ENCODE results near the gene CPN2.

Gene CPN2

DNA sequence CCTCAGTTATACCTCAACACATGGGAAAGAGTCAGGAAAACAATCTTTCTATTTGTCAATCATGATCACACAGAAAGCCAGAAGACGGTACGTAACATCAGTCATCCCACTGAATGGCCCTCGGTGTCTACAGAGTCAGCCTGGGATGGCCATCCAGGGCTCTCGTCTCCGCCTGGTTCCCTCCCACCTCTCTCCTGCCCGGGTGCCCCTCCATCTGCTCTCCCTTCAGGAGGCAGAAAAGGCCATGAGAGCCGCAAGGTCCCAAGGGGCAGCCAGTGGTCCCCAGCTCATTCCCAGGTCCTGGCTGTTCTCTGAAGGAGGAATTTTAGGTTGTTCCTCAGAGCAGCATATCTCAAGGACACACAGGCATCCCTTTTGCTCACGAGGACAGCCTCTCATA, 22.8 kb upstream of the CPN2 start:
- no peak overlapping the region for H3K27ac Mint-ChIP-seq
- no peaks in the 10 kb centered on the region for H3K4me1 Mint-ChIP-seq (ENCODE audit: low read depth)
- no peaks in the 10 kb centered on the region for H3K36me3 Mint-ChIP-seq
- no peak overlapping the region for H3K4me3 Mint-ChIP-seq
- H3K9me3 Mint-ChIP-seq (ENCODE audit: low read depth): no peaks in the 10 kb centered on the region
- H3K27me3 Mint-ChIP-seq: peaks cover 4% of the 10 kb centered on the region

DNA sequence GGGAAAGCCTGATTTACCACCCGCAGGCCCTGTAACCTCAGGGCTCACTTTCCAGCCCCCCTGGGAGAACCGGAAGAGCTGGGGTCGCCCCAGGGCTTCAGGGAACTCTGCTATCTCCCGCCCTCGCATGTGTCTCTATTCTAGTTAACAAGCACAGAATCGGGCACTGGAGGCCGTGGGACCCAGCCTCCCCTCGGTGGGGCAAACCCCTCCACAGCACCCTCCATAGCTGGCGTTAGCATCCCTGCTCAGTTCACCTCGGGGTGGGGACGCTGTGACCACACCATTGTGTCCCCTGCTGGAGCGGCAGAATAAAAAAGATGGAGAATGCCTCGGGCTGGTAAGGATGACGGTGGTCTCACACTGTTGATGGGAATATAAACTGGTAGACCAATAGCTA, 21.9 kb upstream of the CPN2 start:
- Mint-ChIP-seq H3K36me3 (no peaks in the 10 kb centered on the region), H3K4me1 (ENCODE audit: low read depth) (no peaks in the 10 kb centered on the region), H3K27ac (no peak overlapping the region), H3K4me3 (no peak overlapping the region), H3K27me3 (peaks cover 6% of the 10 kb centered on the region), H3K9me3 (ENCODE audit: low read depth) (no peaks in the 10 kb centered on the region)

- Mint-ChIP-seq H3K27me3 (peaks cover 8% of the 10 kb centered on the region), H3K4me3 (no peak overlapping the region), H3K27ac (no peak overlapping the region), H3K9me3 (ENCODE audit: low read depth) (no peaks in the 10 kb centered on the region), H3K4me1 (ENCODE audit: low read depth) (no peaks in the 10 kb centered on the region), H3K36me3 (no peaks in the 10 kb centered on the region)
Observed at GRCh38 chr3:194370753-194371152, 19.6 kb upstream of the CPN2 start.

DNA sequence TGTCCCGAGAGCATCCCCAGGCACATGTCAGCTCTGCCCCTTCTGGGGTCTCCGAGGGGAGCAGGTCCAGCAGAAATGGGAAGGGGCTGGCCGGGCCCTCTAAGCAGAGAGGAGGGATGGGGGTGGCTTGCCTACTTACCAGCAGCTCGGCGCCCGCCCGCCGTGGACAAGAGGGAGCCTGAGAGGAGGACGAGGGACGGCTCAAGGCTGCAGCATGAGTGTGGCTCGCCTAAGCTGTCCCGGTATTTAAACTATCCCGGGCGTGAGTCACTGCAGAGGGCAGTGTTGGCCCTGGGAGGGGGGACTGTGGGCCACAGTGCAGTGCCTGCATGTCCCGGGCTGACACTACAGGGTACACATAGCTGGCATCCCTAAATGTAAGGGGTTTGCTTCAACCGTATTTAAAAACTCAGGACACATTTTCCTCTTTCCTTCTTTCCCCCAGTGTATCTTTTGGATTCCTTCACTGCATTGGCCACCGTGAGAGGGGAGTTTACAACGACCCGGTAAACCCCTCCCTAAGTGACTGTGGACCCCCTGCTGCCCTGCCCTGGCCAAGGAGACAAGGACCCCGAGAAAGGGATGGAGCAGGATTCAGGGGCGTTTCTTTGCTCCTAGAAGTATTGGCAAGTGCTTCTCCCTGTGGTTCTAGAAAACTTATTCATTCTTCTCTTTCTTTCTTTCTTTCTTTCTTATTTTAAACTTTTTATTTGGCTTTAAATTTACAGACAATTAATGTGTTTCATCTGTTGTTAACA, 18.6 kb upstream of the CPN2 start, which contains the start of gene LRRC15:
Gene LRRC15, minus strand, starts transcription at position 222 of the 758 bp plus-strand sequence. CDS start 8,700 bp downstream, outside the sequence.
- Mint-ChIP-seq H3K4me1 (ENCODE audit: low read depth) (no peaks in the 10 kb centered on the region), H3K27me3 (peaks cover 8% of the 10 kb centered on the region), H3K36me3 (no peaks in the 10 kb centered on the region)

GRCh38 chr3:194368918-194369317, 17.8 kb upstream of the CPN2 start:
- no peak overlapping the region for H3K27ac Mint-ChIP-seq
- no peak overlapping the region for H3K4me3 Mint-ChIP-seq
- no peaks in the 10 kb centered on the region for H3K9me3 Mint-ChIP-seq (ENCODE audit: low read depth)
- no peaks in the 10 kb centered on the region for H3K4me1 Mint-ChIP-seq (ENCODE audit: low read depth)
- H3K27me3 Mint-ChIP-seq: peaks cover 8% of the 10 kb centered on the region
- H3K36me3 Mint-ChIP-seq: no peaks in the 10 kb centered on the region

More for the DNA sequence above, 18.6 kb upstream of the CPN2 start, which contains the start of gene LRRC15:
- Mint-ChIP-seq H3K27ac (no peak within 1 kb of the TSS), H3K4me3 (no peak within 1 kb of the TSS), H3K9me3 (ENCODE audit: low read depth) (no peaks in the 10 kb centered on the region)

GRCh38 chr3:194367992-194368841, 17.1 kb upstream of the CPN2 start:
- H3K27ac Mint-ChIP-seq: no peak overlapping the region
- H3K4me1 Mint-ChIP-seq (ENCODE audit: low read depth): no peaks in the 10 kb centered on the region
- no peak overlapping the region for H3K4me3 Mint-ChIP-seq
- no peaks in the 10 kb centered on the region for H3K9me3 Mint-ChIP-seq (ENCODE audit: low read depth)
- no peaks in the 10 kb centered on the region for H3K36me3 Mint-ChIP-seq
- H3K27me3 Mint-ChIP-seq: peaks cover 8% of the 10 kb centered on the region

DNA sequence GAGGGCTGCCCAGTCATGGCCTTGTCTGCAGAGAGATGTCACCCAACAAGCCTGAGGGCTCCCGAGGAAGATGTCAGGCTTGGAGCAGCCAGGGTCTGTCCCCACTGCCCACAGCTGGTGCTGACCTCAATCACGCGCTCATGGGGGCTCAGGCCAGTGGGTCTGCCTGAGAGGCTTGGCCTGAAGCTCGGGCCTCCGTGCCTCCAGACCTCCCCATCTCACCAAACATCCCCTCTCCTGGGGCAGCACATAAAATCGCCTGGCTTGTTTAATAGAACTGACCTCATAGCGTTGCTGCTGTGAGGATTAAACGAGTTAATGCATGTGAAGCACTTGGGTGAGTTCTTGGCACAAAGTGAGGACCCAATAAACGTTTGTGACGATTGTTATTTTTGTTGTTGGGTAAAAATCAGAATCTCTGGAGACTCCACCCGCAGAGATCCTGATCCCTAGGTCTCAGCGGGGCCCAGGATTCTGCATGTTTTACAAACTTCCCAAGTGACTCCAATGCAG, 14.9 kb upstream of the CPN2 start:
- H3K36me3 Mint-ChIP-seq: no peaks in the 10 kb centered on the region
- H3K9me3 Mint-ChIP-seq (ENCODE audit: low read depth): no peaks in the 10 kb centered on the region
- H3K27ac Mint-ChIP-seq: no peak overlapping the region
- H3K4me3 Mint-ChIP-seq: no peak overlapping the region
- H3K4me1 Mint-ChIP-seq (ENCODE audit: low read depth): no peaks in the 10 kb centered on the region
- H3K27me3 Mint-ChIP-seq: peaks cover 8% of the 10 kb centered on the region

DNA sequence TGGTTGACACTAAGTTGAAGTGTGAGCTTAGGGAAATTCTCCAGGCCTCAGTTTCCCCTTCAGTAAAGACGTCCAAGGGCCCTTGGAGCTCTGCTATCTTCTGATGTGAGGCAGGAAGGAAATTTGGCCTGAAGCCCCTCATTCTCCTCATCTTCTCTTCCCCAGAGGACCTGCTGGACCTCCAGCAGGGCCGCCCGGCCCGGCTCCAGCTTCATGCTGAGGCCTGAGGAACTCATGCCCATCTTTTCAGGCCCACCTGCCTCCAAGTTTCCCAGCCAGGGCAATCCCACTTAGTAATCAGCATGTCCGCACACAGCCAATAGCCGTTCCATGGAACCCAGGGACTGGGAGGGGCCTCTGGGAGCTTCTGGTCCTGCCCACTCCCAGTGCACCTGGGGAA, 14.4 kb upstream of the CPN2 start:
- H3K4me3 Mint-ChIP-seq: no peak overlapping the region
- no peaks in the 10 kb centered on the region for H3K36me3 Mint-ChIP-seq
- H3K27me3 Mint-ChIP-seq: peaks cover 8% of the 10 kb centered on the region
- H3K4me1 Mint-ChIP-seq (ENCODE audit: low read depth): no peaks in the 10 kb centered on the region
- H3K9me3 Mint-ChIP-seq (ENCODE audit: low read depth): no peaks in the 10 kb centered on the region
- H3K27ac Mint-ChIP-seq: no peak overlapping the region

DNA sequence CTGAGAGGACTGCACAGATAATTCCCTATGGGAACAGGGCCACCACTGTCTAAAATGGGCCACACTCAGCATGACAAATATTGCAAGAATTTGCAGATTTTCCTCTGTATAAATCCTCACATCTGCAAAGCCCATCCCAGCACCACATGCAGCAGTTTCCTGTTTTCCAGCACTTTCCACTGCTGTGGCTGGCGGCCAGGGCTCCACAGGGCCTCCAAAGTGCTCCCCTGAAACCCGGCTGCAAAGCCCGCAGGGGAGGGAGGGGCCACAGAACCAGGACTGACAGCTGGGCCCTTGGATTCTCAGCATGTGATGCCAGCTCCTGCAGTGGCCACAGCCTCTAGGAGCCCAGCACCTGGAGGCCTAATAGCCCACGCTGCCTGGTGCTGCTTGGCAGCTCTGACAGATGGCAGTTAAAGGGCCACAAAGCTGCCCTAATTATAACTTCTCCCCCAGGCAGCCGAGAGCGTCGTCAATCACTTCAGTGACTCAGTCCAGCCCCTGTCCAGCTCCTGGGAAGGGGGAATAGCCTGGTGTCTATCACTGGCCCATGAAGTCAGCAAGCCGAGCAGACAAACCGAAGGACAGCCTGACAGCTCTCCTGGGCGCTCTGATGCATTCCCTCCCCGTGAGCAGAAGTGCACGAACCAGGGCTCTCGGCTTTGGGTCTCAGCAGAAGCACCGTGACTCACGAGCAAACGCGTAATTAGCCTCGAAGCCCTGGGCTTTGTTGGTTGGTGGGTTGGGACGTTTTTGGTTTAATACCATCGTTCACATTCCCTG, 13.7 kb upstream of the CPN2 start:
- Mint-ChIP-seq H3K27me3 (peaks cover 7% of the 10 kb centered on the region), H3K4me1 (ENCODE audit: low read depth) (no peaks in the 10 kb centered on the region), H3K36me3 (no peaks in the 10 kb centered on the region), H3K4me3 (no peak overlapping the region), H3K9me3 (ENCODE audit: low read depth) (no peaks in the 10 kb centered on the region), H3K27ac (no peak overlapping the region)

- Mint-ChIP-seq H3K27ac (no peak overlapping the region), H3K9me3 (ENCODE audit: low read depth) (no peaks in the 10 kb centered on the region), H3K4me3 (no peak overlapping the region), H3K36me3 (no peaks in the 10 kb centered on the region), H3K4me1 (ENCODE audit: low read depth) (no peaks in the 10 kb centered on the region), H3K27me3 (peaks cover 6% of the 10 kb centered on the region)
Observed at GRCh38 chr3:194364314-194364651, 13.2 kb upstream of the CPN2 start.

- Mint-ChIP-seq H3K4me1 (ENCODE audit: low read depth) (no peaks in the 10 kb centered on the region), H3K9me3 (ENCODE audit: low read depth) (no peaks in the 10 kb centered on the region)
Observed at GRCh38 chr3:194360568-194360967, 9.4 kb upstream of the CPN2 start.

DNA sequence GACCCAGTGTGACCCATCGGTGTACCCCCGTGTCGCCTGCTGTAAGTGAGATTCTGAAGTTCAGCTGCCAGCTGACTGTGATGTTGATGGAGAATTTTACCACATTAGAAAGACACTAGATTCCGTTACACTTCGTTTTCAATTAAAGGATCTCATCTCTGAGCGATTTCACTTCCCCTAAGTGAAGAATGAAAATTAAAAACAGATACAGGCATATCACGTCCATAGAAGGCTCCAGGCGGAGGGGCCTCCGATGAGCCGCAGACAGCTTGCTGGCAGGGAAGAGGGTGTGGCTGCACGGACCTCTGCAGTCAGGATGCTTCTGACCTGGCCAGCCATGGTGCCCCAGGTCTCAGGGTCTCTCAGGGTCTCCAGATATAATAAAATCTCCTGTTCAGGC, 6.6 kb upstream of the CPN2 start:
- no peak overlapping the region for H3K4me3 Mint-ChIP-seq
- no peaks in the 10 kb centered on the region for H3K27me3 Mint-ChIP-seq
- no peaks in the 10 kb centered on the region for H3K36me3 Mint-ChIP-seq
- H3K9me3 Mint-ChIP-seq (ENCODE audit: low read depth): no peaks in the 10 kb centered on the region
- H3K27ac Mint-ChIP-seq: no peak overlapping the region
- peaks cover 5% of the 10 kb centered on the region for H3K4me1 Mint-ChIP-seq (ENCODE audit: low read depth)

More at GRCh38 chr3:194360568-194360967, 9.4 kb upstream of the CPN2 start:
- Mint-ChIP-seq H3K36me3 (no peaks in the 10 kb centered on the region), H3K4me3 (no peak overlapping the region), H3K27me3 (no peaks in the 10 kb centered on the region), H3K27ac (no peak overlapping the region)

- Mint-ChIP-seq H3K27me3 (no peaks in the 10 kb centered on the region), H3K9me3 (ENCODE audit: low read depth) (no peaks in the 10 kb centered on the region), H3K4me3 (no peak overlapping the region), H3K27ac (no peak overlapping the region), H3K4me1 (ENCODE audit: low read depth) (peaks cover 6% of the 10 kb centered on the region), H3K36me3 (no peaks in the 10 kb centered on the region)
Observed at GRCh38 chr3:194355379-194355778, 4.3 kb upstream of the CPN2 start.

DNA sequence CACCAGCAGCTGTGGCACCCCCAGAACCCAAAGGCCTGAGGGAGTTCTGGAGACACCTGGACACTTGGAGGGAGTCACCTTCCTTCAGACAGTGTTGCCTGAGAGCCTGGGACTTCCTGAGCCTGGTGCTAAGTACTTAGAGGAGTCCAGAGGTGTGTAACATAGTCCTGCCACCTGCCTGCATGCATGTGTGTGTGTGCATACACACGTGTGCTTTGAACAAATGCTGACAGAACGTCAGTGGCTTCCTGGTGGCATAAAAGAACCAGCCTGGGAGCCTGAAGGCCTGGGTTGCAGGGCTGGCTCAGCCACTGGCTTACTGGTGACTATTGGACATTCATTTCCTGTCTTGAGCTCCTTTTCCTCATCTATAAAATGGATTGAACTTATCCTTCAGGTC, 3.2 kb upstream of the CPN2 start:
- Mint-ChIP-seq H3K36me3 (no peaks in the 10 kb centered on the region), H3K27ac (no peak overlapping the region), H3K27me3 (no peaks in the 10 kb centered on the region), H3K4me3 (no peak overlapping the region), H3K9me3 (ENCODE audit: low read depth) (no peaks in the 10 kb centered on the region), H3K4me1 (ENCODE audit: low read depth) (peaks cover 10% of the 10 kb centered on the region)

Data from activated naive CD8-positive, alpha-beta T cell (primary cell).